Caco-2 (cell line): ENCODE results near the gene MRPS27. TPM values are rescaled to one million over a fixed set of nuclear protein-coding genes. Genes with fewer than 3 reads are reported as not detected.

Experiments used
- BruUV-seq: library from RNA; stranded (reverse); fragments of 400-500 nt; replicated peaks from 2 replicates; lab custom pipeline; 2021; lab: Mats Ljungman, UMichigan
- CTCF ChIA-PET: fragments of 300-600 bp; sonication (Branson Sonifier 250); formaldehyde crosslinking; loops from one replicate; lab custom pipeline; 2022; ENCODE audit warnings: antibody characterized with exemption; lab: Charles Lee
- POLR2A ChIA-PET: fragments of 300-600 bp; sonication (Branson Sonifier 250); formaldehyde crosslinking; loops from one replicate; lab custom pipeline; 2022; ENCODE audit warnings: antibody characterized with exemption; lab: Charles Lee
- DNase-seq, 2 experiments: peaks; one replicate each; pipeline versions ENCODE4 v3.0.0 to v3.0.0-alpha.2; 2020 to 2022
- H3K27me3 ChIP-seq: replicated peaks from 2 replicates; pipeline ENCODE4 v1.6.0; 2011; ENCODE audit warnings: low read length; ENCODE audit not compliant: control insufficient read depth, insufficient read depth
- H3K36me3 ChIP-seq: 2 replicates; pipeline ENCODE4 v1.5.1; 2011; ENCODE audit warnings: low read length; ENCODE audit not compliant: control insufficient read depth, insufficient read depth
- H3K4me1 ChIP-seq: fragments of 250-450 bp; sonication (Bioruptor Pico); 2 replicates; pipeline ENCODE4 v1.5.1; 2020; ENCODE audit warnings: mild to moderate bottlenecking
- H3K4me3 ChIP-seq: 2 replicates; pipeline ENCODE4 v1.5.1; 2011; ENCODE audit warnings: low read depth, mild to moderate bottlenecking, control low read depth, low read length
- H3K9me3 ChIP-seq: fragments of 250-450 bp; sonication (Bioruptor Pico); 2 replicates; pipeline ENCODE4 v1.5.1; 2020; ENCODE audit warnings: mild to moderate bottlenecking, moderate library complexity
- H3K27ac Mint-ChIP-seq: one replicate; pipeline ENCODE4 v1.8.0; 2022; ENCODE audit warnings: mixed read lengths; ENCODE audit not compliant: unreplicated experiment
- H3K27me3 Mint-ChIP-seq: one replicate; pipeline ENCODE4 v1.8.0; 2022; ENCODE audit warnings: mixed read lengths; ENCODE audit not compliant: insufficient read depth, unreplicated experiment
- H3K36me3 Mint-ChIP-seq: one replicate; pipeline ENCODE4 v1.8.0; 2022; ENCODE audit warnings: mild to moderate bottlenecking, mixed read lengths; ENCODE audit not compliant: insufficient read depth, unreplicated experiment
- H3K4me1 Mint-ChIP-seq: one replicate; pipeline ENCODE4 v1.8.0; 2022; ENCODE audit warnings: low read depth, mixed read lengths; ENCODE audit not compliant: unreplicated experiment
- H3K4me3 Mint-ChIP-seq: one replicate; pipeline ENCODE4 v1.8.0; 2022; ENCODE audit warnings: mild to moderate bottlenecking, moderate library complexity, mixed read lengths; ENCODE audit not compliant: unreplicated experiment
- H3K9me3 Mint-ChIP-seq: one replicate; pipeline ENCODE4 v1.8.0; 2022; ENCODE audit warnings: mixed read lengths; ENCODE audit not compliant: unreplicated experiment
- intact Hi-C: fragments of 100-400 bp; cut with micrococcal nuclease; formaldehyde crosslinking; loops from one replicate; pipeline ENCODE4 v1.10.0; 2022; ENCODE audit not compliant: unreplicated experiment
- total RNA-seq: library from RNA; stranded (reverse); gene quantifications from 2 replicates; pipeline ENCODE4 v1.2.3, GENCODE V29; 2022
- TF ChIP-seq, protein P1 (sequence below), 2 experiments: fragments of 200-600 bp in 1 of 2; IDR thresholded peaks; 1 replicate in 1 of 2; 2 replicates in 1 of 2; pipeline versions ENCODE4 v1.5.1 to v1.8.0; 2011 to 2022; ENCODE audit warnings: antibody characterized with exemption in 1 of 2, control low read depth in 1 of 2, inconsistent platforms in 1 of 2, low read depth in 1 of 2, low read length in 1 of 2, mild to moderate bottlenecking in 1 of 2, moderate library complexity in 1 of 2; ENCODE audit not compliant: insufficient read depth in 1 of 2, severe bottlenecking in 1 of 2, unreplicated experiment in 1 of 2

MRPS27 gene
- total RNA-seq, 1 experiment from 2014 or later = 71.1 TPM

DNA sequence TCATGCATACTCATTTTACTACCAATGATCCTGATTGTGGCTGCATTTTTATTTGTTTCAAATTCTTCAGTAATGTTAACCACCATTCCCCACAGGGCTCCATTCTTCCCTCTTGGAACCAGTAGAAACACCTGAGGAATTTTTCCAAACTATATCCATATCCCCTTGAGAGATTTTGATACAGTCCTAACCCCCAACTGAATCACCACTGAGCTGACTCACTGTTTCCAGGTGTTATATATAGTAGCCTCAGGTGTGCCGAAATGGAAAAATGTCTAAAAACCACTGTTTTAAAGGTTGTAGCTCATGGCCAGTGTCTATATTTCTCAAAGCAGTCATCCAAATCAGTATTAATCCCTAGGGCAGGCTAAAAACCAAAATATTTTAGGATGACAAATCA is 85.2 kb downstream of the MRPS27 start:
- Histone ChIP-seq H3K36me3 (no peaks in the 10 kb centered on the region; the same call in none of the 2 replicates), H3K9me3 (no peaks in the 10 kb centered on the region), H3K27me3 (no peaks in the 10 kb centered on the region), H3K4me1 (no peaks in the 10 kb centered on the region; the same call in 1 of the 2 replicates), H3K4me3 (no peak overlapping the region)
- no peak for DNase-seq
- TF ChIP-seq, protein P1, sequence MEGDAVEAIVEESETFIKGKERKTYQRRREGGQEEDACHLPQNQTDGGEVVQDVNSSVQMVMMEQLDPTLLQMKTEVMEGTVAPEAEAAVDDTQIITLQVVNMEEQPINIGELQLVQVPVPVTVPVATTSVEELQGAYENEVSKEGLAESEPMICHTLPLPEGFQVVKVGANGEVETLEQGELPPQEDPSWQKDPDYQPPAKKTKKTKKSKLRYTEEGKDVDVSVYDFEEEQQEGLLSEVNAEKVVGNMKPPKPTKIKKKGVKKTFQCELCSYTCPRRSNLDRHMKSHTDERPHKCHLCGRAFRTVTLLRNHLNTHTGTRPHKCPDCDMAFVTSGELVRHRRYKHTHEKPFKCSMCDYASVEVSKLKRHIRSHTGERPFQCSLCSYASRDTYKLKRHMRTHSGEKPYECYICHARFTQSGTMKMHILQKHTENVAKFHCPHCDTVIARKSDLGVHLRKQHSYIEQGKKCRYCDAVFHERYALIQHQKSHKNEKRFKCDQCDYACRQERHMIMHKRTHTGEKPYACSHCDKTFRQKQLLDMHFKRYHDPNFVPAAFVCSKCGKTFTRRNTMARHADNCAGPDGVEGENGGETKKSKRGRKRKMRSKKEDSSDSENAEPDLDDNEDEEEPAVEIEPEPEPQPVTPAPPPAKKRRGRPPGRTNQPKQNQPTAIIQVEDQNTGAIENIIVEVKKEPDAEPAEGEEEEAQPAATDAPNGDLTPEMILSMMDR (IDR thresholded peaks at IDR 0.05; ENCODE audit: insufficient read depth in 1 of 2, low read depth in 1 of 2, low read length in 1 of 2, severe bottlenecking in 1 of 2, unreplicated experiment in 1 of 2) = no peak
- ChIA-PET POLR2A (no interaction called here), CTCF (no interaction called here)
- Mint-ChIP-seq H3K27me3 (no peaks in the 10 kb centered on the region), H3K9me3 (no peaks in the 10 kb centered on the region), H3K27ac (no peak overlapping the region), H3K4me1 (no peaks in the 10 kb centered on the region), H3K4me3 (no peak overlapping the region), H3K36me3 (peaks cover 27% of the 10 kb centered on the region)
- intact Hi-C loops = no loop called here
- no TSS peak for BruUV-seq

DNA sequence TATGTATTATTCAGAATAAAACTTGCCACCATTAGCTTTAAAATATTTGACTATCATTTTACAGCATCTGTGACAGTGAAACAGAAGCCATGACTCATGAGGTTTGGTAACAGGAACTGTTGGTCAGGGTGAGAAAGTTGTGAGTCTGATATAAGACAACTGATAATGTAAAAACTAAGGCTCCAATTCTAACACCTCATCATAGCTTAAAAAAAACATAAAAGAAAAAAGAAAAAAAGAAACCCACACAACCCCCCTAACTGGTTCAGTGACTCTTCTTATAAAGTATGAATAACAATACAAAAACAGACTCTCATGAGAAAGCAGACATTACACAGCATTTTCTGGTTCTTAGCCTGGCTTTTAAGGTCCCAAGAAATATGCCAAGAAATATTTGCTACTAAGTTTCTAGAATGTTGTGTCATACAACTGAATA is 85.8 kb downstream of the MRPS27 start:
- peaks cover 27% of the 10 kb centered on the region for H3K36me3 Mint-ChIP-seq
- intact Hi-C loops = no loop called here
- no TSS peak for BruUV-seq
- no peak overlapping the region for H3K4me3 Mint-ChIP-seq
- no peak for DNase-seq
- H3K27me3 Mint-ChIP-seq = no peaks in the 10 kb centered on the region
- TF ChIP-seq, protein P1 (IDR thresholded peaks at IDR 0.05; ENCODE audit: insufficient read depth in 1 of 2, low read depth in 1 of 2, low read length in 1 of 2, severe bottlenecking in 1 of 2, unreplicated experiment in 1 of 2) = no peak
- Histone ChIP-seq H3K36me3 (no peaks in the 10 kb centered on the region; the same call in none of the 2 replicates), H3K4me3 (no peak overlapping the region), H3K9me3 (no peaks in the 10 kb centered on the region), H3K27me3 (no peaks in the 10 kb centered on the region), H3K4me1 (no peaks in the 10 kb centered on the region; the same call in 1 of the 2 replicates)
- H3K4me1 Mint-ChIP-seq = no peaks in the 10 kb centered on the region
- CTCF ChIA-PET = no interaction called here
- no peak overlapping the region for H3K27ac Mint-ChIP-seq
- H3K9me3 Mint-ChIP-seq = no peaks in the 10 kb centered on the region
- POLR2A ChIA-PET = no interaction called here

DNA sequence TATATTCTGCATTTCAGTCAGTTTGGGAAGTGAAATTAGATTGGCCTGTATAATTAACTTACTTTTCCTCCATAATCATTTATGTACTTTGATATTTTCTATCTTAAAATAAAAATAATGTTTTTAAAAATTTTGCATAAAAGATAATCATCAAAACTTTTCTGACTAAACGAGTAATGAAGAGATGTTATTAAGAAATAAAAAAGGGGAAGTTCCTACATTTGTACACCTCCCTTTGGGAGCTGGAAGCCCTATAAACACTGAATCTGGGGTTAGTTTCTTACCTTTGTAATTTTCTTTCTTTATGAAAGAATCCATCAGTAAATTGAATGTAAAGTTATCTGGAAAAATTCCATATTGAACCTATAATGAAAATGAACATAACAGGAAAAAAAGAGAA is 86.2 kb downstream of the MRPS27 start:
- no peaks in the 10 kb centered on the region for H3K27me3 Mint-ChIP-seq
- BruUV-seq = no TSS peak
- H3K27me3 ChIP-seq = no peaks in the 10 kb centered on the region
- no peak overlapping the region for H3K4me3 Mint-ChIP-seq
- TF ChIP-seq, protein P1 (IDR thresholded peaks at IDR 0.05; ENCODE audit: insufficient read depth in 1 of 2, low read depth in 1 of 2, low read length in 1 of 2, severe bottlenecking in 1 of 2, unreplicated experiment in 1 of 2) = no peak
- H3K36me3 Mint-ChIP-seq = peaks cover 27% of the 10 kb centered on the region
- H3K9me3 ChIP-seq = no peaks in the 10 kb centered on the region
- H3K9me3 Mint-ChIP-seq = no peaks in the 10 kb centered on the region
- intact Hi-C loops = no loop called here
- ChIA-PET CTCF (no interaction called here), POLR2A (no interaction called here)
- no peak overlapping the region for H3K27ac Mint-ChIP-seq
- H3K4me1 ChIP-seq = no peaks in the 10 kb centered on the region; the same call in 1 of the 2 replicates
- H3K4me3 ChIP-seq = no peak overlapping the region
- no peak for DNase-seq
- no peaks in the 10 kb centered on the region; the same call in none of the 2 replicates for H3K36me3 ChIP-seq
- H3K4me1 Mint-ChIP-seq = no peaks in the 10 kb centered on the region
